ENCODE measurements around the gene FBXL14.

The FBXL14 gene

GRCh38 chr12:1630827-1631591 is 36.6 kb upstream of the FBXL14 start:
- H3K4me1 ChIP-seq (ENCODE audit: insufficient read depth, low read length): peaks cover 18% of the 10 kb centered on the region; the same call in 1 of the 2 replicates
- H3K36me3 ChIP-seq (ENCODE audit: insufficient read depth, low read length): no peaks in the 10 kb centered on the region
- H3K9me3 ChIP-seq (ENCODE audit: control insufficient read depth, insufficient read depth, low read length): no peaks in the 10 kb centered on the region
- peak overlapping the region; percentile 53; the same call in 1 of the 2 replicates for H3K9ac ChIP-seq (ENCODE audit: low read depth, low read length)

- H3K9me3 ChIP-seq (ENCODE audit: control insufficient read depth, insufficient read depth, low read length): no peaks in the 10 kb centered on the region
- no peaks in the 10 kb centered on the region for H3K36me3 ChIP-seq (ENCODE audit: insufficient read depth, low read length)
- peak overlapping the region; percentile 53; the same call in 1 of the 2 replicates for H3K9ac ChIP-seq (ENCODE audit: low read depth, low read length)
- peaks cover 18% of the 10 kb centered on the region for H3K4me1 ChIP-seq (ENCODE audit: insufficient read depth, low read length)
Observed at GRCh38 chr12:1630133-1630826, 35.9 kb upstream of the FBXL14 start.

GRCh38 chr12:1629338-1630132 is 35.2 kb upstream of the FBXL14 start:
- peaks cover 25% of the 10 kb centered on the region for H3K4me1 ChIP-seq (ENCODE audit: insufficient read depth, low read length)
- H3K9me3 ChIP-seq (ENCODE audit: control insufficient read depth, insufficient read depth, low read length): no peaks in the 10 kb centered on the region
- no peaks in the 10 kb centered on the region for H3K36me3 ChIP-seq (ENCODE audit: insufficient read depth, low read length)
- H3K9ac ChIP-seq (ENCODE audit: low read depth, low read length): peak overlapping the region; percentile 53

- H3K4me1 ChIP-seq (ENCODE audit: insufficient read depth, low read length): peaks cover 19% of the 10 kb centered on the region
- no peaks in the 10 kb centered on the region for H3K9me3 ChIP-seq (ENCODE audit: control insufficient read depth, insufficient read depth, low read length)
- H3K9ac ChIP-seq (ENCODE audit: low read depth, low read length): peak within 1 kb of the TSS; percentile 53
- H3K36me3 ChIP-seq (ENCODE audit: insufficient read depth, low read length): no peaks in the 10 kb centered on the region
Observed at GRCh38 chr12:1628666-1629337, 34.4 kb upstream of the FBXL14 start, which contains the start of gene WNT5B. WNT5B (plus strand) TSS chr12:1629231; CDS start chr12:1631355, 2,124 bp downstream.

GRCh38 chr12:1622406-1622805 is 28.0 kb upstream of the FBXL14 start:
- Histone ChIP-seq H3K4me1 (ENCODE audit: insufficient read depth, low read length) (peaks cover 7% of the 10 kb centered on the region), H3K9ac (ENCODE audit: low read depth, low read length) (no peak overlapping the region), H3K9me3 (ENCODE audit: control insufficient read depth, insufficient read depth, low read length) (no peaks in the 10 kb centered on the region), H3K36me3 (ENCODE audit: insufficient read depth, low read length) (no peaks in the 10 kb centered on the region)

GRCh38 chr12:1620092-1620491 is 25.7 kb upstream of the FBXL14 start:
- H3K36me3 ChIP-seq (ENCODE audit: insufficient read depth, low read length): no peaks in the 10 kb centered on the region
- no peak overlapping the region for H3K9ac ChIP-seq (ENCODE audit: low read depth, low read length)
- peaks cover 4% of the 10 kb centered on the region for H3K4me1 ChIP-seq (ENCODE audit: insufficient read depth, low read length)
- no peaks in the 10 kb centered on the region for H3K9me3 ChIP-seq (ENCODE audit: control insufficient read depth, insufficient read depth, low read length)

GRCh38 chr12:1619587-1619986 is 25.2 kb upstream of the FBXL14 start:
- no peak overlapping the region for H3K9ac ChIP-seq (ENCODE audit: low read depth, low read length)
- H3K4me1 ChIP-seq (ENCODE audit: insufficient read depth, low read length): no peaks in the 10 kb centered on the region
- no peaks in the 10 kb centered on the region for H3K36me3 ChIP-seq (ENCODE audit: insufficient read depth, low read length)
- no peaks in the 10 kb centered on the region for H3K9me3 ChIP-seq (ENCODE audit: control insufficient read depth, insufficient read depth, low read length)

GRCh38 chr12:1619159-1619558 is 24.8 kb upstream of the FBXL14 start:
- no peaks in the 10 kb centered on the region for H3K4me1 ChIP-seq (ENCODE audit: insufficient read depth, low read length)
- H3K9ac ChIP-seq (ENCODE audit: low read depth, low read length): no peak overlapping the region
- H3K9me3 ChIP-seq (ENCODE audit: control insufficient read depth, insufficient read depth, low read length): no peaks in the 10 kb centered on the region
- no peaks in the 10 kb centered on the region for H3K36me3 ChIP-seq (ENCODE audit: insufficient read depth, low read length)

- no peaks in the 10 kb centered on the region for H3K9me3 ChIP-seq (ENCODE audit: control insufficient read depth, insufficient read depth, low read length)
- no peaks in the 10 kb centered on the region for H3K4me1 ChIP-seq (ENCODE audit: insufficient read depth, low read length)
- H3K9ac ChIP-seq (ENCODE audit: low read depth, low read length): no peak overlapping the region
- H3K36me3 ChIP-seq (ENCODE audit: insufficient read depth, low read length): no peaks in the 10 kb centered on the region
Observed at GRCh38 chr12:1618489-1618888, 24.1 kb upstream of the FBXL14 start.

- H3K9me3 ChIP-seq (ENCODE audit: control insufficient read depth, insufficient read depth, low read length): no peaks in the 10 kb centered on the region
- no peaks in the 10 kb centered on the region for H3K36me3 ChIP-seq (ENCODE audit: insufficient read depth, low read length)
- no peaks in the 10 kb centered on the region; the same call in 1 of the 2 replicates for H3K4me1 ChIP-seq (ENCODE audit: insufficient read depth, low read length)
- no peak overlapping the region for H3K9ac ChIP-seq (ENCODE audit: low read depth, low read length)
Observed at GRCh38 chr12:1616233-1617066, 22.1 kb upstream of the FBXL14 start.

- no peak overlapping the region for H3K9ac ChIP-seq (ENCODE audit: low read depth, low read length)
- H3K36me3 ChIP-seq (ENCODE audit: insufficient read depth, low read length): no peaks in the 10 kb centered on the region
- H3K4me1 ChIP-seq (ENCODE audit: insufficient read depth, low read length): no peaks in the 10 kb centered on the region; the same call in 1 of the 2 replicates
- H3K9me3 ChIP-seq (ENCODE audit: control insufficient read depth, insufficient read depth, low read length): no peaks in the 10 kb centered on the region
Observed at GRCh38 chr12:1614360-1614759, 20.0 kb upstream of the FBXL14 start.

GRCh38 chr12:1613860-1614259 is 19.5 kb upstream of the FBXL14 start:
- no peaks in the 10 kb centered on the region for H3K9me3 ChIP-seq (ENCODE audit: control insufficient read depth, insufficient read depth, low read length)
- no peaks in the 10 kb centered on the region for H3K36me3 ChIP-seq (ENCODE audit: insufficient read depth, low read length)
- H3K9ac ChIP-seq (ENCODE audit: low read depth, low read length): no peak overlapping the region
- H3K4me1 ChIP-seq (ENCODE audit: insufficient read depth, low read length): no peaks in the 10 kb centered on the region; the same call in 1 of the 2 replicates

- H3K9ac ChIP-seq (ENCODE audit: low read depth, low read length): no peak overlapping the region
Observed at GRCh38 chr12:1611803-1612572, 17.6 kb upstream of the FBXL14 start.

More at GRCh38 chr12:1611803-1612572, 17.6 kb upstream of the FBXL14 start:
- Histone ChIP-seq H3K9me3 (ENCODE audit: control insufficient read depth, insufficient read depth, low read length) (no peaks in the 10 kb centered on the region), H3K36me3 (ENCODE audit: insufficient read depth, low read length) (no peaks in the 10 kb centered on the region), H3K4me1 (ENCODE audit: insufficient read depth, low read length) (no peaks in the 10 kb centered on the region; the same call in 1 of the 2 replicates)
